SK-N-SH (cell line): ENCODE data around the gene PRKAB1.

Experiments
- YY1 ChIP-seq: IDR thresholded peaks from 2 replicates; pipeline ENCODE4 v1.4.0; 2012; ENCODE audit warnings: low read depth, mild to moderate bottlenecking
- TF ChIP-seq, protein P1 (sequence below): fragments of 200-600 bp; sonication (generic); IDR thresholded peaks from 2 replicates; pipeline ENCODE4 v1.6.1; 2017; ENCODE audit warnings: antibody characterized with exemption, mild to moderate bottlenecking, moderate library complexity

DNA sequence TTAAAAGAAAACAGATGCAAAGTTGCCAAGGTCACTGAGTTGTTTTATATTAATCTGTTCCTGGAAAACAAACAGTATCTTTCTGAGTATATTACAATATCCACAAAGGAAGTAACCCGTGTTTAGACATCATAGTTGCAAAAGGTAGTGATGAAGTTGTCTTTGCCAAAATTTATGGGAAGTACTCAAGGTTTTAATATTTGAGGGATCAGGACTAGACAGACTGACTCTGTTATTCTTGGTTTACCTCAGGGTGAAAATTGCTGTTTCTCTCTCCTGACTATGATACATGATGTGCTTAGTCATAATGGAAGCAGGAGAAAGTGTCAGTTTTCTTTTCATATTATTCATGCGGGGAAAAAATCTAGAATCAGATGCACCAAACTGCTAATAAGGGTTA lies 46.1 kb upstream of the PRKAB1 start:
- TF ChIP-seq, protein P1, sequence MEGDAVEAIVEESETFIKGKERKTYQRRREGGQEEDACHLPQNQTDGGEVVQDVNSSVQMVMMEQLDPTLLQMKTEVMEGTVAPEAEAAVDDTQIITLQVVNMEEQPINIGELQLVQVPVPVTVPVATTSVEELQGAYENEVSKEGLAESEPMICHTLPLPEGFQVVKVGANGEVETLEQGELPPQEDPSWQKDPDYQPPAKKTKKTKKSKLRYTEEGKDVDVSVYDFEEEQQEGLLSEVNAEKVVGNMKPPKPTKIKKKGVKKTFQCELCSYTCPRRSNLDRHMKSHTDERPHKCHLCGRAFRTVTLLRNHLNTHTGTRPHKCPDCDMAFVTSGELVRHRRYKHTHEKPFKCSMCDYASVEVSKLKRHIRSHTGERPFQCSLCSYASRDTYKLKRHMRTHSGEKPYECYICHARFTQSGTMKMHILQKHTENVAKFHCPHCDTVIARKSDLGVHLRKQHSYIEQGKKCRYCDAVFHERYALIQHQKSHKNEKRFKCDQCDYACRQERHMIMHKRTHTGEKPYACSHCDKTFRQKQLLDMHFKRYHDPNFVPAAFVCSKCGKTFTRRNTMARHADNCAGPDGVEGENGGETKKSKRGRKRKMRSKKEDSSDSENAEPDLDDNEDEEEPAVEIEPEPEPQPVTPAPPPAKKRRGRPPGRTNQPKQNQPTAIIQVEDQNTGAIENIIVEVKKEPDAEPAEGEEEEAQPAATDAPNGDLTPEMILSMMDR: no peak
- TF ChIP-seq YY1: no peak
